Nephron progenitor cell (in vitro differentiated cells): ENCODE results near the gene ATG13.

Experiments
- DNase-seq: peaks from one replicate; pipeline ENCODE4 v3.0.0; 2021
- H3K27ac Mint-ChIP-seq: 2 replicates; pipeline ENCODE4 v1.8.0; 2021; ENCODE audit warnings: mild to moderate bottlenecking, moderate library complexity, mixed read lengths
- H3K27me3 Mint-ChIP-seq: 2 replicates; pipeline ENCODE4 v1.8.0; 2021; ENCODE audit warnings: mild to moderate bottlenecking, low read depth, mixed read lengths; ENCODE audit not compliant: poor library complexity
- H3K36me3 Mint-ChIP-seq: 2 replicates; pipeline ENCODE4 v1.8.0; 2021; ENCODE audit warnings: low read depth, mixed read lengths
- H3K4me1 Mint-ChIP-seq: 2 replicates; pipeline ENCODE4 v1.8.0; 2021; ENCODE audit warnings: mixed read lengths
- H3K4me3 Mint-ChIP-seq: 2 replicates; pipeline ENCODE4 v1.8.0; 2021; ENCODE audit warnings: mild to moderate bottlenecking, moderate library complexity, mixed read lengths
- H3K9me3 Mint-ChIP-seq: 2 replicates; pipeline ENCODE4 v1.8.0; 2021; ENCODE audit warnings: mild to moderate bottlenecking, moderate library complexity, mixed read lengths
- TF ChIP-seq, protein P1 (sequence below): fragments of 200-600 bp; sonication (generic); IDR thresholded peaks from 2 replicates; pipeline ENCODE4 v1.5.0; 2021; ENCODE audit warnings: antibody characterized with exemption

The ATG13 gene

DNA sequence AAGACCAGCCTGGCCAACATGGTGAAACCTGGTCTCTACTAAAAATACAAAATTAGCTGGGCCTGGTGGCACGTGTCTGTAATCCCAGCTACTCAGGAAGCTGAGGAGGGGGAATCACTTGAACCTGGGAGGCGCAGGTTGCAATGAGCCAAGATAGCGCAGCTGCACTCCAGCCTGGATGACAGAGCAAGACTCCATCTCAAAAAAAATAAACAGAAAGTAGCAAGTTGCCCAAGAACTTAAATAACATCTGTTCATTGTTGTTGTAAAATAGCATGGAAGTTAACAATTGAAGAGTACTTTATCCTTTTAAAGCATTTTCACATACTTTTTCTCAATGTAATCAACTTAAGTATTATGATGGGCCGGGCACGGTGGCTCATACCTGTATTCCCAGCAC is 29.2 kb upstream of the ATG13 start:
- TF ChIP-seq, protein P1, sequence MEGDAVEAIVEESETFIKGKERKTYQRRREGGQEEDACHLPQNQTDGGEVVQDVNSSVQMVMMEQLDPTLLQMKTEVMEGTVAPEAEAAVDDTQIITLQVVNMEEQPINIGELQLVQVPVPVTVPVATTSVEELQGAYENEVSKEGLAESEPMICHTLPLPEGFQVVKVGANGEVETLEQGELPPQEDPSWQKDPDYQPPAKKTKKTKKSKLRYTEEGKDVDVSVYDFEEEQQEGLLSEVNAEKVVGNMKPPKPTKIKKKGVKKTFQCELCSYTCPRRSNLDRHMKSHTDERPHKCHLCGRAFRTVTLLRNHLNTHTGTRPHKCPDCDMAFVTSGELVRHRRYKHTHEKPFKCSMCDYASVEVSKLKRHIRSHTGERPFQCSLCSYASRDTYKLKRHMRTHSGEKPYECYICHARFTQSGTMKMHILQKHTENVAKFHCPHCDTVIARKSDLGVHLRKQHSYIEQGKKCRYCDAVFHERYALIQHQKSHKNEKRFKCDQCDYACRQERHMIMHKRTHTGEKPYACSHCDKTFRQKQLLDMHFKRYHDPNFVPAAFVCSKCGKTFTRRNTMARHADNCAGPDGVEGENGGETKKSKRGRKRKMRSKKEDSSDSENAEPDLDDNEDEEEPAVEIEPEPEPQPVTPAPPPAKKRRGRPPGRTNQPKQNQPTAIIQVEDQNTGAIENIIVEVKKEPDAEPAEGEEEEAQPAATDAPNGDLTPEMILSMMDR, result no peak
- H3K36me3 Mint-ChIP-seq, result peaks cover 29% of the 10 kb centered on the region
- no peaks in the 10 kb centered on the region for H3K27me3 Mint-ChIP-seq
- H3K4me3 Mint-ChIP-seq, result no peak overlapping the region
- H3K4me1 Mint-ChIP-seq, result peaks cover 21% of the 10 kb centered on the region
- DNase-seq, result no peak
- H3K27ac Mint-ChIP-seq, result no peak overlapping the region
- peaks cover 3% of the 10 kb centered on the region for H3K9me3 Mint-ChIP-seq

DNA sequence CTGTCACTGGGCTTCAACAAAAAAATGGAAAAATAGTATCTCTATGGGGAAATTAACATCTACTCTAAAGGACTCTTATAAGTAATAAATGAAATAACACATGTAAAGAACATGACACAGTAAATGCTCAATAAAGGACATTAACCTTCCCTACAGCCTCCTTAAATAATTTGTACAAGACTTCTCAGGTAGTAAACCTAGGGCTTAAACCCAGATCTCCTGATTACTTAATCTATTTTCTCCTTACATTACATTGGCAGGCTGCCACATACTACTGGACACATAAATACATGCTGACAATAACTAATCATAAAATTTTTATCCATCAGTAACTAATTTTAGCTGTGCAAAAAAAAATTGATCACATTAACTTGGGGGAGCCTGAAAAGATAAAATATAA is 28.4 kb upstream of the ATG13 start:
- DNase-seq, result no peak
- peaks cover 27% of the 10 kb centered on the region for H3K4me1 Mint-ChIP-seq
- peaks cover 29% of the 10 kb centered on the region for H3K36me3 Mint-ChIP-seq
- no peaks in the 10 kb centered on the region for H3K27me3 Mint-ChIP-seq
- H3K9me3 Mint-ChIP-seq, result peaks cover 3% of the 10 kb centered on the region
- H3K4me3 Mint-ChIP-seq, result no peak overlapping the region
- H3K27ac Mint-ChIP-seq, result no peak overlapping the region
- TF ChIP-seq, protein P1, result no peak

DNA sequence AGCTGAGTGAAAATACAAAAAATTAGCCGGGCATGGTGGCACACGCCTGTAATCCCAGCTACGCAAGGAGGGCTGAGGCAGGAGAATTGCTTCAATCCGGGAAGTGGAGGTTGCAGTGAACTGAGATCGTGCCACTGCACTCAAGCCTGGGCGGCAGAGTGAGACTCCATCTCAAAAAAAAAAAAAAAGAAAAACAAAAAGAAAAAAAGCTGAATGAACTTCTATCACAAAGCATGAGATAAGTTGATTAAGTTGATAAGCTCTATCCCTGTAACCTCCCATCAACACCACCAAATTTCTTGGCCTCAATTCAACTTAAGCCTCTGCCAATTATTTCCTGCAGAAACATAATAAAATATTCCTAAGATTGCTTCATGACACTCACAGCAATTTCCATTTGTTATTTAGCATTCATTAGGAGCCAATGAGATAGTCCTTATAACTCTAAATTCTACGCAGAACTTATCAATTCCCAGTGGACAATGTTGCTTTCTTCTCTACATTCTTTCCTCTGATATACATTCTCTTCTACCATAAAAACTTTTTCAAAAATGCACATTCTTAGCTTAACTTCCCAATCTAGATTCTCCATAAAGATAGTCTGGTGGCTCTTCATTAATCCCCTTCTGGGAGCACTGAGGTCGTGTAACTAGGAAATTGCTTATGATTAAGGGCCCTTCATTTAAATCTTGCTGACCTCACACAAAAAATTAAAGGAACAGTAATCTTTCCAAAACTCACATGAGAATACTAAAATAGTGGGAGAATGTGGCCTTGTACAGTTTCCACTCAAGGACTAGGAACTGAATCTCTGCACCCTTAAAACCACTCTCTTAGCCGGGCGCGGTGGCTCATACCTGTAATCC is 26.4 kb upstream of the ATG13 start:
- Mint-ChIP-seq H3K27me3 (no peaks in the 10 kb centered on the region), H3K36me3 (peaks cover 20% of the 10 kb centered on the region), H3K27ac (no peak overlapping the region), H3K4me3 (peak overlapping the region; percentile 37), H3K9me3 (peaks cover 4% of the 10 kb centered on the region), H3K4me1 (peaks cover 32% of the 10 kb centered on the region)
- TF ChIP-seq, protein P1, result no peak
- no peak for DNase-seq

DNA sequence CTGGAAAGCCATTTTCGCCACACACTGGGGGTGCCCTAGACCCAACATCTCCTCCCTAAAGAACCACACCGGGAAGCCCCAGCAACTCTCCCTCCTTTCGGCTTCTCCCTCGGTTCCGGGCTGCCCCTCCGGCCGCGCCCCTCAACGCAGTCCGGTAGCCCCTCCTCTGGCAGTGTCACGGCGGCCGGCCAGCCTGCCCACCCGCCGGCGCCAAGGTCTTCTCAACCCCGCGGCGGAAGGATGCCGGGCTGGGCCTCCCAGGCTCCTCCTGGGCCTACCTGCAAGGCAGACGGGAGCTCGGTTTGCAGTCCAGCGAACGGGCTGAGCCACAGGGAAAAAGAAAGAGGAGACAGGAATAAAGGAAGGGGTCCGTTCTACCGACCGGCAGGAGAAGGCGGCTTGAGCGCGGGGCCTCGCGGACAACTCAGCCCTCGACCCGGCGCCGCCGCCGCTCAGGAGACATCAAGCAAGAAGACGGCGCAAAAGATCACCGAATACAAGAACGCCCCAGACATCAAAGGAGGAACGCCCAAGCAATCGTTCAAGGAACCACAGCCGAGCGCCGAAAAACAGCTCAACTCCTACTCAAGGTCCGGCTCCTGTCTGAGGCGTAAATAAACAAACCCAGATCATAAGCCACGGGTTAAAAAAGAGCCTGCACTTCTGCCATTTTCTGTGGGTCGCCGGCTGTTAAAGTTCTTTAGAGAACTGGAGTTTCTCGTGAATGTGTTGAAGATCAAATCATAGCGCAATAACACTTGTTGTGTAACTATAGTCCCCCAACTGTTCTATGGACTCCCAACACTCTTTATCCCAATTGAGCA is 23.6 kb upstream of the ATG13 start, which contains the start of gene AMBRA1:
TSS of gene AMBRA1 (minus strand) at position 474 of the 824 bp plus-strand sequence. CDS start 45,643 bp downstream, outside the sequence.
- Mint-ChIP-seq H3K9me3 (peaks cover 4% of the 10 kb centered on the region), H3K36me3 (peaks cover 14% of the 10 kb centered on the region)

DNA sequence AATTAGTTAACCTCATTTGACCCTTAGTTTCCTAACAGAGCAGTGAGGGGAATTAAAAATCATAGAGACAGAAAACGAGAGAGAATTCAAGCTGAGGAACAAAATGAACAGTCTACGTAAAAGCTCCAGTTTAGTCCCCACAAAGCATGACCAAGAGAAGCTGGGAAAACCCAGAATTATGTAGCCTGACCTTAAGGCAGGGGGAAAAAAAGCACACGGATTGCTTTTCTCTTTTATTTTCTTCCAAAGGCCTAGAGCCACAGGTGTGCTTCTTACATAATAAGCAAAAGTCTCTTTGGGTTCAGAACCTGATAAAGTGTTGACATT is 23.0 kb upstream of the ATG13 start:
- H3K4me3 Mint-ChIP-seq, result peak overlapping the region; percentile 93
- no peaks in the 10 kb centered on the region for H3K27me3 Mint-ChIP-seq
- H3K9me3 Mint-ChIP-seq, result peaks cover 4% of the 10 kb centered on the region
- no peak for DNase-seq
- TF ChIP-seq, protein P1, result no peak
- peak overlapping the region; percentile 98 for H3K27ac Mint-ChIP-seq
- peaks cover 32% of the 10 kb centered on the region for H3K4me1 Mint-ChIP-seq
- peaks cover 8% of the 10 kb centered on the region for H3K36me3 Mint-ChIP-seq

More for the DNA sequence above, 23.6 kb upstream of the ATG13 start, which contains the start of gene AMBRA1:
- no peaks in the 10 kb centered on the region for H3K27me3 Mint-ChIP-seq
- peak; percentile 87 for DNase-seq
- H3K27ac Mint-ChIP-seq, result peak within 1 kb of the TSS; percentile 98
- TF ChIP-seq, protein P1, result no peak
- H3K4me1 Mint-ChIP-seq, result peaks cover 32% of the 10 kb centered on the region
- peak within 1 kb of the TSS; percentile 93 for H3K4me3 Mint-ChIP-seq
